ENCODE measurements around the gene ZBTB48. TPM values are rescaled to one million over a fixed set of nuclear protein-coding genes. Genes with fewer than 3 reads are reported as not detected.
"Not testable (repeated sequence)": the region's sequence is repeated elsewhere in the genome, so short reads cannot be mapped to it uniquely, and the experiment has no call there.

Gene ZBTB48
- total RNA-seq, 3 donors from 2014 or later (not counting 1 experiment from before 2014, with no cell fraction given) = 45.6 to 56.4 (median 54.0) TPM

DNA sequence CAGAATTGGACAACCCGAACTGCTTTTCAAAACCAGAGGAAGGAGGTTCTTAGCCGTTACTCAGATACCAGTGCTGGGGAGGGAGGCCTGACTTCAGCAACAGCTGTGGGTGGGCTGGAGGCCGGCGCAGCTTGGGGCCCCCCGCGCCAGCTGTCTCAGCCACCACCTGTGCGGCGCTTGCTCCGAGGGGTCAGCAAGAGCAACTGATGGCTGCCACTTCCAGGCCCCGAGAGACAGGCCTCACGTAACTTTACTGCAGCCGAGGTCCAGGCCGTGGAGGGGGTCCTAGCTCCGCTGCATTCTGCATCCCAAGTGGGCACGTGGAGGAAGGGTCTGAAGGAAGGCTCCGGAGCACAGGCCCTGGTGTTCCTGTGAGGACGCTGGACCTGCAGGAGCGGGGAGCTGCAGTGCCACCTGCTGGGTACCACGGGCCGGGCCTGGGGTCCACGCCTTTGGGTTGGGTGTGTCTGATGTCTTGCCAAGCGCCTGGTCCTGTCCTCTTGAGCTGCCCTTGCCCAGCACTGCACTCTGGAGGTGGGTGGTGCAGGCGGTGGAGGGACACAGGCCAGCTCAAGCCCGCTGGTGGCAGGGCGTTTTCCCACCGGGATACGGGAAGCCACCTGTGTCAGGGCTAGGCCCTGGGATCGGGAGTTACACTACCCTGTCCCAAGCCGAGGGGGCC lies 54.7 kb downstream of the ZBTB48 start:
- intact Hi-C loops (cut with micrococcal nuclease) = no loop called here
- Histone ChIP-seq H3K36me3 (ENCODE audit: control insufficient read depth, insufficient read depth, low read length) (peaks cover 60% of the 10 kb centered on the region), H3K9me3 (ENCODE audit: control insufficient read depth, insufficient read depth, low read length) (no peaks in the 10 kb centered on the region), H3K4me3 (ENCODE audit: low read length) (no peak overlapping the region), H3K27ac (ENCODE audit: low read length) (no peak overlapping the region), H3K4me1 (ENCODE audit: control insufficient read depth, insufficient read depth, low read length) (no peaks in the 10 kb centered on the region), H3K27me3 (ENCODE audit: control insufficient read depth, insufficient read depth, low read length) (no peaks in the 10 kb centered on the region)
- no peaks in the 10 kb centered on the region for H3K9me3 Mint-ChIP-seq
- H3K27ac Mint-ChIP-seq = peak overlapping the region in 1 of 2 donors; percentile 38
- WGBS (ENCODE audit: insufficient coverage) = 86% methylated on average over 29 of the region's 29 CpGs
- no peak overlapping the region for H3K4me3 Mint-ChIP-seq
- no peaks in the 10 kb centered on the region for H3K36me3 Mint-ChIP-seq
- no peak for TF ChIP-seq CTCF (IDR thresholded peaks at IDR 0.05)
- H3K27me3 Mint-ChIP-seq (ENCODE audit: low read depth in 2 of 2) = no peaks in the 10 kb centered on the region
- peak in 1 of 2 donors; percentile 58 for DNase-seq
- peaks cover 2 to 7% of the 10 kb centered on the region in 2 donors for H3K4me1 Mint-ChIP-seq
- ATAC-seq = peak in 1 of 3 donors; percentile 55

GRCh38 chr1:6635161-6635909 lies 55.5 kb downstream of the ZBTB48 start:
- 94% methylated on average over 20 of the region's 20 CpGs for WGBS (ENCODE audit: insufficient coverage)
- H3K27me3 Mint-ChIP-seq (ENCODE audit: low read depth in 2 of 2) = no peaks in the 10 kb centered on the region
- intact Hi-C loops (cut with micrococcal nuclease) = no loop called here
- H3K27ac Mint-ChIP-seq = peak overlapping the region in 1 of 2 donors; percentile 38
- no peak overlapping the region for H3K27ac ChIP-seq (ENCODE audit: low read length)
- TF ChIP-seq CTCF (IDR thresholded peaks at IDR 0.05) = no peak
- no peak overlapping the region for H3K4me3 ChIP-seq (ENCODE audit: low read length)
- no peak overlapping the region for H3K4me3 Mint-ChIP-seq
- peaks cover 59% of the 10 kb centered on the region for H3K36me3 ChIP-seq (ENCODE audit: control insufficient read depth, insufficient read depth, low read length)
- no peaks in the 10 kb centered on the region for H3K27me3 ChIP-seq (ENCODE audit: control insufficient read depth, insufficient read depth, low read length)
- H3K4me1 ChIP-seq (ENCODE audit: control insufficient read depth, insufficient read depth, low read length) = no peaks in the 10 kb centered on the region
- ATAC-seq (no peak), DNase-seq (no peak)
- no peaks in the 10 kb centered on the region for H3K36me3 Mint-ChIP-seq
- H3K4me1 Mint-ChIP-seq = no peaks in the 10 kb centered on the region
- no peaks in the 10 kb centered on the region for H3K9me3 ChIP-seq (ENCODE audit: control insufficient read depth, insufficient read depth, low read length)
- no peaks in the 10 kb centered on the region for H3K9me3 Mint-ChIP-seq

- Mint-ChIP-seq H3K4me1 (no peaks in the 10 kb centered on the region), H3K27ac (no peak overlapping the region), H3K27me3 (ENCODE audit: low read depth in 2 of 2) (no peaks in the 10 kb centered on the region), H3K36me3 (no peaks in the 10 kb centered on the region), H3K9me3 (no peaks in the 10 kb centered on the region), H3K4me3 (no peak overlapping the region)
- Histone ChIP-seq H3K4me1 (ENCODE audit: control insufficient read depth, insufficient read depth, low read length) (no peaks in the 10 kb centered on the region), H3K4me3 (ENCODE audit: low read length) (no peak overlapping the region), H3K27ac (ENCODE audit: low read length) (no peak overlapping the region), H3K9me3 (ENCODE audit: control insufficient read depth, insufficient read depth, low read length) (no peaks in the 10 kb centered on the region), H3K36me3 (ENCODE audit: control insufficient read depth, insufficient read depth, low read length) (peaks cover 60% of the 10 kb centered on the region), H3K27me3 (ENCODE audit: control insufficient read depth, insufficient read depth, low read length) (no peaks in the 10 kb centered on the region)
- intact Hi-C loops (cut with micrococcal nuclease) = no loop called here
- ATAC-seq = no peak
- no peak for DNase-seq
- no peak for TF ChIP-seq CTCF (IDR thresholded peaks at IDR 0.05)
- WGBS (ENCODE audit: insufficient coverage) = 92% methylated on average over 16 of the region's 16 CpGs
These were observed 56.3 kb downstream of the ZBTB48 start for GRCh38 chr1:6635910-6636760.

GRCh38 chr1:6636778-6637177 lies 57.0 kb downstream of the ZBTB48 start:
- H3K27me3 ChIP-seq (ENCODE audit: control insufficient read depth, insufficient read depth, low read length); H3K36me3 Mint-ChIP-seq; H3K9me3 ChIP-seq (ENCODE audit: control insufficient read depth, insufficient read depth, low read length); H3K27me3 Mint-ChIP-seq (ENCODE audit: low read depth in 2 of 2); intact Hi-C loops (cut with micrococcal nuclease); H3K4me3 ChIP-seq (ENCODE audit: low read length); H3K27ac ChIP-seq (ENCODE audit: low read length); H3K9me3 Mint-ChIP-seq; H3K4me3 Mint-ChIP-seq; H3K27ac Mint-ChIP-seq; ATAC-seq; DNase-seq; H3K4me1 ChIP-seq (ENCODE audit: control insufficient read depth, insufficient read depth, low read length); H3K4me1 Mint-ChIP-seq: not testable (repeated sequence)
- 100% methylated on average over 6 of the region's 6 CpGs for WGBS (ENCODE audit: insufficient coverage)
- peaks cover 60% of the 10 kb centered on the region for H3K36me3 ChIP-seq (ENCODE audit: control insufficient read depth, insufficient read depth, low read length)
